IPS DF 6.9 (cell line): ENCODE results near the gene FAM13C.

Experiments
- DNase-seq: peaks from one replicate; pipeline ENCODE4 v3.0.0-alpha.2; 2013; ENCODE audit warnings: low read depth, low spot score
- H3K27ac ChIP-seq: one replicate; pipeline ENCODE4 v1.5.1; 2013; ENCODE audit warnings: low read length, control low read depth
- H3K27me3 ChIP-seq: 2 replicates; pipeline ENCODE4 v1.6.1; 2013; ENCODE audit warnings: mild to moderate bottlenecking, low read length; ENCODE audit not compliant: control insufficient read depth, insufficient read depth
- H3K36me3 ChIP-seq: 2 replicates; pipeline ENCODE4 v1.6.1; 2013; ENCODE audit warnings: low read length; ENCODE audit not compliant: control insufficient read depth, insufficient read depth
- H3K4me1 ChIP-seq: 2 replicates; pipeline ENCODE4 v1.6.1; 2013; ENCODE audit warnings: low read length; ENCODE audit not compliant: control insufficient read depth, insufficient read depth
- H3K4me3 ChIP-seq: 2 replicates; pipeline ENCODE4 v1.5.1; 2013; ENCODE audit warnings: mild to moderate bottlenecking, low read length
- H3K9me3 ChIP-seq: 2 replicates; pipeline ENCODE4 v1.6.1; 2013; ENCODE audit warnings: low read length, inconsistent platforms; ENCODE audit not compliant: control insufficient read depth, insufficient read depth
- WGBS: extraction: QIAGEN DNeasy Blood & Tissue Kit; methylation state at CpG from one replicate; pipeline ENCODE4 v1.1.7; 2013; ENCODE audit warnings: mixed read lengths, missing lambda C conversion rate; ENCODE audit not compliant: insufficient read length, insufficient coverage; 5-methylcytosine and 5-hydroxymethylcytosine counted together

FAM13C gene

DNA sequence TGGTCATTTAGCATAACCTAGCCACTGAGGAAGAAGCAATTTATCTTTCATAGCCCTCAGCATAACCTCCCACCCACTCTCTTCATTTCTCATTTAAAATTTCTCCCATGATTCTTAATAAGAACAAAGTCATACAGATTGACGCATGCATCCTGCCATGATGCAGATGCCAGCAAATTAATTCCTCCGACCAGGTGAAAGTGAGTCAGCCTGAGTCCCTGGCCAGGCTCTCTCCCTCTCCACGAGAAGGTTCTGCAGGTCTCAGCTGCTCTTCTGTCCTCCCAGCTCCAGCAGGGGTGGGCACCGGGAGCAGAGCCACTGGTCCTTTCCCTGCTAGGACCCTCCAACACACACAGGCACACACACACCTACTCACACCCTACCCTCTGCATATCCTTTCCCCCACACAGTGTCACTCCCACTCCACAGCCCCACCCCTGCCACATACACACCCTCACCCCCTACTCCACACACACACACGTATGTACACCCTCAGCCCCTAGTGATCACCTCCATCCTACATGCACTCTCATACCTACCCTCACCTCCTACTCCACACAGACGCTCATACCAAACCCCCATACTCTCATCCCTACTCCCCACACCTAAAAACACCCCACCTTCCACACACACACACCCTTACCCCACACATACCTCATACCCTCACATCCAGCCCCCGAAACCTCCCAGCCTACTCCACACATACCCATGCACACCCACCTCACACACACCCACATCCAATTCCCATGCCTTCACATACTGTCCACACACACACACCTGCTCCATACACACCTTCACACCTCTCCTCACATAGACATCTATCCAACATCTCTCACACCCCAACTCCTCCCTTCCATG is 78.0 kb downstream of the FAM13C start:
- H3K27me3 ChIP-seq = no peaks in the 10 kb centered on the region
- no peaks in the 10 kb centered on the region for H3K9me3 ChIP-seq
- peaks cover 1% of the 10 kb centered on the region; the same call in 1 of the 2 replicates for H3K4me1 ChIP-seq
- no peak overlapping the region for H3K27ac ChIP-seq
- 100% methylated on average over 3 of the region's 7 CpGs for WGBS
- H3K4me3 ChIP-seq = no peak overlapping the region
- DNase-seq = no peak
- H3K36me3 ChIP-seq = no peaks in the 10 kb centered on the region

- 0 out of 2 replicates have a peak, but pooled peaks cover 1% of the 10 kb centered on the region for H3K4me1 ChIP-seq
- no peaks in the 10 kb centered on the region for H3K36me3 ChIP-seq
- no peaks in the 10 kb centered on the region for H3K9me3 ChIP-seq
- H3K27ac ChIP-seq = no peak overlapping the region
- WGBS = no CpG with 5 or more reads among the region's 9 CpGs
- DNase-seq = no peak
- no peaks in the 10 kb centered on the region for H3K27me3 ChIP-seq
- H3K4me3 ChIP-seq = no peak overlapping the region
Observed at GRCh38 chr10:59283456-59284091, 78.8 kb downstream of the FAM13C start.

DNA sequence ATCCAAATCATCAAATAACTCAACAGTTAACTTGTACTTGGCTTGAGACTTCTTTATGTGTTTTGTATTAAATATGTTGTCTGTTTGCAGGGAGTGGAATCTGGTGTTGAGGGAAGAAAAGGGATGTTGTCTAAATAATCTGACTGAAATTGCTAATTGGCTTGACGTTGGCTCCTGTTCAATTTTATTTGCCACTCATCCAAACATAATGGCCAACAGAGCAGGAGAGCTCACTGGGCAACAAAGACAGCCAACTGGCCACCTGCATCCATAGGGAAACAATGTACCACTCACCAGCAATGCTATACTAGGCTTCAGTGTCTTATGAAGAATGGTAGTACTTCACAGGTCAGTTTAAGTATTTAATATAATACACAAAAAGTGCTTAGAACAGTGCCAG is 80.5 kb downstream of the FAM13C start:
- WGBS = no CpG with 5 or more reads among the region's 1 CpG
- Histone ChIP-seq H3K27me3 (no peaks in the 10 kb centered on the region), H3K4me3 (no peak overlapping the region), H3K36me3 (no peaks in the 10 kb centered on the region), H3K4me1 (0 out of 2 replicates have a peak, but pooled peaks cover 1% of the 10 kb centered on the region), H3K27ac (no peak overlapping the region), H3K9me3 (no peaks in the 10 kb centered on the region)
- DNase-seq = no peak

DNA sequence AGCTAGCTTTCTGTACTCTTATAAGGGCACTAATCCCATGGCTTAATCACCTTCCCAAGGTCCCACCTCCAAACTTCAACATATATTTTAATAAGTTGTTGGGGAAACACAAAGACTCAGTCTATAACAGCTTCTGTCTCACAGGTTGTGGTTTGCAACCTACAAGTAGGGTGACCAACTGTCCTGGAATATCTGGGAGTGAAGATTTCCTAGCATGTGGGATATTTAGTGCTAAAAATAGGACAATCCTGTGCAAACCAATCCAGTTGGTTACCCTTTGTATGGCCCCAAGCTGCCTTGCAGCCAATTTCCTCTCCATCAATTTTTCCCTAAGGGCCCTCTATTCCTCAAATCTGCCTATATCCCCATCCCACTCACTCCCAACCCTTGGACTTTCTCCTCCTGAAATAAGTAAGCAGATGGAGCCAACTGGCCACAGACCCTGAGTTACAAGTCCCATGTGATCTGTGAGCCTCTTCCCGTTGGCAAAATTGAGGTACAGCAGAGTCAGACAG is 82.3 kb downstream of the FAM13C start:
- no peak for DNase-seq
- Histone ChIP-seq H3K27ac (no peak overlapping the region), H3K9me3 (no peaks in the 10 kb centered on the region), H3K4me3 (no peak overlapping the region), H3K27me3 (no peaks in the 10 kb centered on the region), H3K4me1 (0 out of 2 replicates have a peak, but pooled peaks cover 1% of the 10 kb centered on the region), H3K36me3 (no peaks in the 10 kb centered on the region)
- no CpG with 5 or more reads among the region's 1 CpG for WGBS

DNA sequence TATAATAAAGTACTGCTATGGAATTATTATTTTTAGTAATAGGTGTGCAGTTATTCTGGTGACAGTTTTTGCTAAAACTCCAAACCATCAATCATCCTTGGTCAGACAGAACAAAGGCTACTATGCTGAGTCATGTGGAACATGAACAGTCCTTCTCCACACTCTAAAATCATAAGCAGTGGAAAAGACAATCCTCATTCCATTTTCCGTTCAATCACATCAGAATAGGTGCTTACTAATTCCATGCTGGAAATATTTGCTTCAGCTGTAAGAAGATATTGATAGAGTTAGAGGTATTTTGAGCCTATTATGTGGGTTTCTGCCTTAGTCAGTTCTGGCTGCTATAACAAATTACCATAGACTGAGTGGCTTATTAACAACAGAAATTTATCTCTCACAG is 82.9 kb downstream of the FAM13C start:
- no CpG with 5 or more reads among the region's 1 CpG for WGBS
- no peak for DNase-seq
- no peak overlapping the region for H3K27ac ChIP-seq
- H3K9me3 ChIP-seq = no peaks in the 10 kb centered on the region
- H3K4me3 ChIP-seq = no peak overlapping the region
- 0 out of 2 replicates have a peak, but pooled peaks cover 1% of the 10 kb centered on the region for H3K4me1 ChIP-seq
- no peaks in the 10 kb centered on the region for H3K27me3 ChIP-seq
- no peaks in the 10 kb centered on the region for H3K36me3 ChIP-seq

DNA sequence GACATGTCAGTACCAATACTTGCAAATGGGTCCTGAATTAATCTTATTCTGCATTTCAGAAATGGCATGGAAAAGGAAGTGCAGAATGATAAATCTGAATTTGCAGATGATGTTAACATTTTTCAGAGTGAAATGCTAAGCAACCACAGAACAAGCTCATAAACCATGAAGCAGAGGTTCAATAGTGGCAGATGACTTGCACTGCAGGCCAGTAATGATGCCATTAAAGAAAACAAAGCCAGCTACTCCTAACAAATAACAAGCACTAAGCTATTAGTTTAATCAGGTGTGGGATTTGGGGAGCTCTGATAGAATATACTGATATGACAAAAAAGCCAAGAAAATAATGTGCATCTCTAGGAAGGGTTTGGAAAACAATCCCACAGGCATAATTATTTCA is 85.4 kb downstream of the FAM13C start:
- no peak for DNase-seq

DNA sequence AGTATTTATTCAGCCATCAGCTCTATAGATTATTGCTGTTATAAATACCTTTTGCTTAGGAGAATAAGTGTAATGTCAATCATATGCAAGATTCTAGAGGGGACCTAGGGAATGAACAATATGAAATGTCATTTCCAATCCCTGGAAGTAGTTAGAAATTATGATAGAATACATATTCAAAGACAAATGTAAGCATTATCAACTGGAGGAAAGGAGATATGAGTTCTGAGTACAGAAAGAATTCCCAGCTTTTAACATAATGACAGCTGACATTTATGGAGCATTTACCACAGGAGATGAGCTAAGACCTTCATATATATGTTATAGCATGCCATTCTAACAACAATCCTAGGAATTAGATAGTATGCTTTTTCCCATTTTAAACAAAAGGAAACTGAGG is 86.2 kb downstream of the FAM13C start:
- H3K4me1 ChIP-seq = no peaks in the 10 kb centered on the region
- no peaks in the 10 kb centered on the region for H3K36me3 ChIP-seq
- H3K9me3 ChIP-seq = no peaks in the 10 kb centered on the region

More for the DNA sequence above, 85.4 kb downstream of the FAM13C start:
- no peaks in the 10 kb centered on the region for H3K27me3 ChIP-seq
- no peaks in the 10 kb centered on the region for H3K36me3 ChIP-seq
- H3K4me3 ChIP-seq = no peak overlapping the region
- H3K4me1 ChIP-seq = no peaks in the 10 kb centered on the region
- H3K9me3 ChIP-seq = no peaks in the 10 kb centered on the region
- H3K27ac ChIP-seq = no peak overlapping the region

DNA sequence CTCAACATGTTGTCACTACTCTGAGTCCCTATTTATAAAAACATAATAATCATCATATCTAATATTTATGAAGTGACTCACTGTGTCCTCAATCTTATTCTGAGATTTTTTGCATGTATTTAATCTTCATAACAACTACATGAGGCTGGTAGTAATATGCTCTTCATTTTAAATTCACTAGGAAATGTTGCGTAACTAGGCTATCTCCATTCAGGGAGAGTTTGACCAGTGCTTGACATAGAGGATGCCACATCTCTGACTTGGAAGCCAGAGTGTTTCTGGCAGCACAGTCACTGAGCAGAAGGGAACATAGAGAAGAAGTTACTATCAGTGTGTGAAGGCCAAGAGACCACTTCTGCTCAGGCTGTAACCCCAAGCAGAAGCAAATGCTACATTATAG is 88.9 kb downstream of the FAM13C start:
- no CpG with 5 or more reads among the region's 1 CpG for WGBS
- H3K4me3 ChIP-seq = no peak overlapping the region
- H3K9me3 ChIP-seq = no peaks in the 10 kb centered on the region
- no peak overlapping the region for H3K27ac ChIP-seq
- no peak for DNase-seq
- no peaks in the 10 kb centered on the region for H3K36me3 ChIP-seq
- H3K4me1 ChIP-seq = no peaks in the 10 kb centered on the region
- no peaks in the 10 kb centered on the region for H3K27me3 ChIP-seq

More for the DNA sequence above, 86.2 kb downstream of the FAM13C start:
- no peaks in the 10 kb centered on the region for H3K27me3 ChIP-seq
- DNase-seq = no peak
- no peak overlapping the region for H3K27ac ChIP-seq
- H3K4me3 ChIP-seq = no peak overlapping the region

- no peaks in the 10 kb centered on the region for H3K27me3 ChIP-seq
- no peaks in the 10 kb centered on the region for H3K9me3 ChIP-seq
- no peaks in the 10 kb centered on the region for H3K36me3 ChIP-seq
- H3K27ac ChIP-seq = no peak overlapping the region
- no peak for DNase-seq
- no peaks in the 10 kb centered on the region for H3K4me1 ChIP-seq
- no peak overlapping the region for H3K4me3 ChIP-seq
Observed at GRCh38 chr10:59272061-59272460, 90.3 kb downstream of the FAM13C start.

DNA sequence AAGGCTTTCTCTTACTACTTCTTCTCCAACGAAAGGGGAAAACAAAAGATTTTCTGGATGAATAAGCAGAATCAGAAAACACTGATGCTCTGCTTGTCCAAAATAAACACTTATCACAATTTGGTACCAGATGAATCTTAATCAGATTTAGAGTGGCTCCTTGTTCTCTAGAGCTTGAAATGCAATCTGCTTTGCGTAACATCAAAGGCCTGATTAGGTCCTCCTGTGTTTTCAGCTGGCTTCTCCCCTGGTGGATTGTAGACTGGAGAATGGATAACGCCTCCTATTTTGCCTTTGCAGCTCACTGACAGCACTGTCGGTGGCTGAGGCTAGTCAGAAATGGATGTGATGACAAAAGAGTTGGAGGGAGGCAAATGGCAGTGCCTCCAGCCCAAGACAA is 91.2 kb downstream of the FAM13C start:
- no CpG with 5 or more reads among the region's 4 CpGs for WGBS
- Histone ChIP-seq H3K36me3 (no peaks in the 10 kb centered on the region), H3K4me1 (no peaks in the 10 kb centered on the region), H3K27me3 (no peaks in the 10 kb centered on the region), H3K27ac (no peak overlapping the region), H3K4me3 (no peak overlapping the region), H3K9me3 (no peaks in the 10 kb centered on the region)
- no peak for DNase-seq
